HepG2 (cell line): ENCODE measurements around the gene RNASE3. TPM values are rescaled to one million over a fixed set of nuclear protein-coding genes. Genes with fewer than 3 reads are reported as not detected.

Experiments used
- CERS6 ChIP-seq: sonication (generic); formaldehyde crosslinking; IDR thresholded peaks from 2 replicates; pipeline ENCODE4 v1.5.0; 2020; ENCODE audit warnings: missing genetic modification reagents
- CHD4 ChIP-seq: fragments of 200-600 bp; sonication (generic); IDR thresholded peaks from 2 replicates; pipeline ENCODE4 v1.7.0; 2017; ENCODE audit warnings: mild to moderate bottlenecking, low read length, borderline replicate concordance
- ETV5 ChIP-seq: IDR thresholded peaks from 2 replicates; pipeline ENCODE4 v1.6.1; 2018; ENCODE audit warnings: missing biosample characterization, missing genetic modification reagents, inconsistent platforms, borderline replicate concordance
- ETV6 ChIP-seq: sonication (generic); formaldehyde crosslinking; conservative IDR thresholded peaks from 2 replicates; pipeline ENCODE4 v1.4.0; 2020; ENCODE audit warnings: missing genetic modification reagents
- FOXO1 ChIP-seq: sonication (generic); formaldehyde crosslinking; IDR thresholded peaks from 2 replicates; pipeline ENCODE4 v1.4.0; 2020; ENCODE audit warnings: missing genetic modification reagents
- HES4 ChIP-seq: sonication (generic); formaldehyde crosslinking; IDR thresholded peaks from 2 replicates; pipeline ENCODE4 v1.9.0; 2021; ENCODE audit warnings: mild to moderate bottlenecking, missing genetic modification reagents, borderline replicate concordance
- HMGXB4 ChIP-seq, 2 experiments: sonication (generic) in 1 of 2; formaldehyde crosslinking in 1 of 2; IDR thresholded peaks; 2 replicates each; pipeline versions ENCODE4 v1.4.0 to v1.6.1; 2018 to 2020; ENCODE audit warnings: missing genetic modification reagents in 2 of 2, borderline replicate concordance in 1 of 2, low read depth in 1 of 2, mild to moderate bottlenecking in 1 of 2, missing biosample characterization in 1 of 2
- HNRNPLL ChIP-seq: fragments of 200-400 bp; formaldehyde crosslinking; IDR thresholded peaks from 2 replicates; pipeline ENCODE4 v1.6.1; 2017; ENCODE audit warnings: mild to moderate bottlenecking, low read depth, low read length; ENCODE audit not compliant: poor library complexity, severe bottlenecking
- KDM5B ChIP-seq: sonication (generic); formaldehyde crosslinking; IDR thresholded peaks from 2 replicates; pipeline ENCODE4 v1.4.0; 2020; ENCODE audit warnings: missing genetic modification reagents, mild to moderate bottlenecking, borderline replicate concordance
- MTF1 ChIP-seq: sonication (generic); formaldehyde crosslinking; IDR thresholded peaks from 2 replicates; pipeline ENCODE4 v1.5.0; 2020; ENCODE audit warnings: missing genetic modification reagents
- POLR2AphosphoS5 ChIP-seq: IDR thresholded peaks from 2 replicates; pipeline ENCODE4 v1.6.1; 2012; ENCODE audit warnings: low read depth, low read length
- RNF2 ChIP-seq: fragments of 450-650 bp; conservative IDR thresholded peaks from 2 replicates; pipeline ENCODE4 v1.6.1; 2016; ENCODE audit warnings: low read depth
- SIX4 ChIP-seq: sonication (generic); formaldehyde crosslinking; IDR thresholded peaks from 2 replicates; pipeline ENCODE4 v1.4.0; 2020; ENCODE audit warnings: missing genetic modification reagents
- SMAD1 ChIP-seq: sonication (generic); formaldehyde crosslinking; IDR thresholded peaks from 2 replicates; pipeline ENCODE4 v1.4.0; 2020; ENCODE audit warnings: missing genetic modification reagents, low read depth, mild to moderate bottlenecking, borderline replicate concordance
- SP140L ChIP-seq: sonication (generic); formaldehyde crosslinking; IDR thresholded peaks from 2 replicates; pipeline ENCODE4 v1.4.0; 2020; ENCODE audit warnings: missing genetic modification reagents, borderline replicate concordance
- THAP11 ChIP-seq: IDR thresholded peaks from 2 replicates; pipeline ENCODE4 v1.6.1; 2016; ENCODE audit warnings: missing biosample characterization, missing genetic modification reagents
- U2AF1 ChIP-seq: fragments of 200-400 bp; formaldehyde crosslinking; optimal IDR thresholded peaks from 2 replicates; pipeline ENCODE3; 2017; ENCODE audit warnings: mild to moderate bottlenecking, low read depth, low read length
- XRCC5 ChIP-seq: fragments of 200-400 bp; formaldehyde crosslinking; optimal IDR thresholded peaks from 2 replicates; pipeline ENCODE3; 2017; ENCODE audit warnings: mild to moderate bottlenecking, low read length
- ZFP1 ChIP-seq: IDR thresholded peaks from 2 replicates; pipeline ENCODE4 v1.6.1; 2016
- ZNF256 ChIP-seq: sonication (generic); formaldehyde crosslinking; conservative IDR thresholded peaks from 2 replicates; pipeline ENCODE4 v1.4.0; 2020; ENCODE audit warnings: missing genetic modification reagents
- ZNF33B ChIP-seq: sonication (generic); formaldehyde crosslinking; IDR thresholded peaks from 2 replicates; pipeline ENCODE4 v1.5.1; 2020; ENCODE audit warnings: mild to moderate bottlenecking, missing genetic modification reagents
- ZNF468 ChIP-seq: sonication (generic); formaldehyde crosslinking; IDR thresholded peaks from 2 replicates; pipeline ENCODE4 v1.8.0; 2022; ENCODE audit warnings: mild to moderate bottlenecking, moderate library complexity, missing genetic modification reagents
- ZNF512 ChIP-seq: sonication (generic); formaldehyde crosslinking; IDR thresholded peaks from 2 replicates; pipeline ENCODE4 v1.4.0; 2020; ENCODE audit warnings: mild to moderate bottlenecking, missing genetic modification reagents
- ZNF747 ChIP-seq: sonication (generic); formaldehyde crosslinking; IDR thresholded peaks from 2 replicates; pipeline ENCODE4 v1.8.1; 2023; ENCODE audit warnings: missing genetic modification reagents, mild to moderate bottlenecking, borderline replicate concordance
- ZNF768 ChIP-seq: sonication (generic); formaldehyde crosslinking; IDR thresholded peaks from 2 replicates; pipeline ENCODE4 v1.4.0; 2020; ENCODE audit warnings: missing genetic modification reagents
- ZNF777 ChIP-seq: sonication (generic); formaldehyde crosslinking; IDR thresholded peaks from 2 replicates; pipeline ENCODE4 v1.4.0; 2020; ENCODE audit warnings: missing genetic modification reagents
- ZNF839 ChIP-seq: sonication (generic); formaldehyde crosslinking; IDR thresholded peaks from 2 replicates; pipeline ENCODE4 v1.4.0; 2020; ENCODE audit warnings: missing genetic modification reagents, mild to moderate bottlenecking, borderline replicate concordance
- ZSCAN20 ChIP-seq: sonication (generic); formaldehyde crosslinking; IDR thresholded peaks from 2 replicates; pipeline ENCODE4 v1.4.0; 2020; ENCODE audit warnings: missing genetic modification reagents, mild to moderate bottlenecking, borderline replicate concordance
- polyA plus RNA-seq, 8 experiments: library from polyadenylated mRNA; depleted of rRNA in 3 of 8; stranded (reverse) in 7 of 8; unstranded in 1 of 8; fragments of >200 nt; fragmentation: Illumina TruSeq in 4 of 8; extraction: Trizol in 4 of 8; gene quantifications; 2 replicates each; pipeline versions ENCODE4 v1.2.1 to v1.2.3, GENCODE V29; 2011 to 2016; ENCODE audit warnings: low read depth in 4 of 8, missing spikeins in 1 of 8, mixed read lengths in 1 of 8; ENCODE audit not compliant: insufficient read depth in 1 of 8
- total RNA-seq, 5 experiments: library from RNA; depleted of rRNA; stranded (reverse); fragments of >200 nt; fragmentation: Illumina TruSeq; extraction: Trizol; gene quantifications; 2 replicates each; pipeline ENCODE4 v1.2.3, GENCODE V29; 2016; ENCODE audit warnings: low read depth in 1 of 5

Gene RNASE3
- total and polyA plus RNA-seq, 2 of the 13 experiments (the other 11 are each of a cell fraction or from before 2014, with no cell fraction given) = not detected

GRCh38 chr14:20873370-20874177, 17.6 kb upstream of the RNASE3 start (continued):
- no peak for TF ChIP-seq SMAD1 (CRISPR knock-in tag)
- no peak for TF ChIP-seq MTF1 (CRISPR knock-in tag)
- no peak for TF ChIP-seq ZNF777
- TF ChIP-seq HNRNPLL = peak; percentile 31
- TF ChIP-seq XRCC5 = peak; percentile 73
- TF ChIP-seq THAP11 = peak; percentile 40; the same call in 1 of the 2 replicates
- no peak for TF ChIP-seq ZNF839 (CRISPR knock-in tag)
- no peak for TF ChIP-seq ZFP1 (CRISPR knock-in tag)
- TF ChIP-seq ZNF747 (CRISPR knock-in tag) = no peak
- TF ChIP-seq HMGXB4 (CRISPR knock-in tag; IDR thresholded peaks at IDR 0.05; ENCODE audit: borderline replicate concordance in 1 of 2, low read depth in 1 of 2) = peak in 1 of 2 experiments; percentile 47; a peak in 1 of 4 replicates
- TF ChIP-seq HES4 = no peak
- no peak for TF ChIP-seq ZNF468 (CRISPR knock-in tag)
- no peak for TF ChIP-seq CERS6 (CRISPR knock-in tag)
- no peak for TF ChIP-seq CHD4
- TF ChIP-seq ZNF512 (CRISPR knock-in tag) = no peak
- no peak for TF ChIP-seq ZNF256
- TF ChIP-seq KDM5B = no peak
- no peak for TF ChIP-seq ZNF768 (CRISPR knock-in tag)
- no peak for TF ChIP-seq SP140L (CRISPR knock-in tag)
- no peak for TF ChIP-seq ETV6 (CRISPR knock-in tag)
- no peak for TF ChIP-seq ZSCAN20 (CRISPR knock-in tag)
- peak; percentile 62; the same call in 1 of the 2 replicates for TF ChIP-seq ETV5 (CRISPR knock-in tag)
- TF ChIP-seq SIX4 (CRISPR knock-in tag) = no peak
- no peak for TF ChIP-seq RNF2
- TF ChIP-seq ZNF33B (CRISPR knock-in tag) = no peak
- no peak for TF ChIP-seq POLR2AphosphoS5
- no peak for TF ChIP-seq U2AF1
- no peak for TF ChIP-seq FOXO1 (CRISPR knock-in tag)
